ENCODE measurements around the gene AKR7A2.
"Not testable (repeated sequence)": the region's sequence is repeated elsewhere in the genome, so short reads cannot be mapped to it uniquely, and the experiment has no call there.

Gene AKR7A2

GRCh38 chr1:19306941-19307340 is 5.0 kb downstream of the AKR7A2 start:
- no peak for DNase-seq (ENCODE audit: low read depth, low spot score)

GRCh38 chr1:19305880-19306279 is 6.1 kb downstream of the AKR7A2 start:
- DNase-seq (ENCODE audit: low read depth, low spot score) = no peak

- not testable (repeated sequence) for DNase-seq (ENCODE audit: low read depth, low spot score)
Observed at GRCh38 chr1:19304081-19304480, 7.9 kb downstream of the AKR7A2 start.

- no peak for DNase-seq (ENCODE audit: low read depth, low spot score)
Observed at GRCh38 chr1:19300211-19300610, 11.7 kb downstream of the AKR7A2 start.

- DNase-seq (ENCODE audit: low read depth, low spot score) = no peak
Observed at GRCh38 chr1:19294638-19295037, 17.3 kb downstream of the AKR7A2 start.

- DNase-seq (ENCODE audit: low read depth, low spot score) = no peak
Observed at GRCh38 chr1:19289244-19289643, 22.7 kb downstream of the AKR7A2 start.

GRCh38 chr1:19288324-19289241 is 23.4 kb downstream of the AKR7A2 start, which contains the start of gene AKR7A3:
Gene AKR7A3 (minus strand): TSS chr1:19288770. CDS start chr1:19288709, 61 bp downstream.
- not testable (repeated sequence) for DNase-seq (ENCODE audit: low read depth, low spot score)

- DNase-seq (ENCODE audit: low read depth, low spot score) = no peak
Observed at GRCh38 chr1:19287436-19288185, 24.3 kb downstream of the AKR7A2 start.

- not testable (repeated sequence) for DNase-seq (ENCODE audit: low read depth, low spot score)
Observed at GRCh38 chr1:19285807-19286206, 26.1 kb downstream of the AKR7A2 start.

GRCh38 chr1:19285366-19285765 is 26.6 kb downstream of the AKR7A2 start:
- not testable (repeated sequence) for DNase-seq (ENCODE audit: low read depth, low spot score)

- no peak for DNase-seq (ENCODE audit: low read depth, low spot score)
Observed at GRCh38 chr1:19284881-19285280, 27.1 kb downstream of the AKR7A2 start.

- DNase-seq (ENCODE audit: low read depth, low spot score) = no peak
Observed at GRCh38 chr1:19283891-19284290, 28.1 kb downstream of the AKR7A2 start.

GRCh38 chr1:19274636-19275035 is 37.3 kb downstream of the AKR7A2 start:
- DNase-seq (ENCODE audit: low read depth, low spot score) = no peak

- not testable (repeated sequence) for DNase-seq (ENCODE audit: low read depth, low spot score)
Observed at GRCh38 chr1:19273844-19274531, 38.0 kb downstream of the AKR7A2 start.

- DNase-seq (ENCODE audit: low read depth, low spot score) = no peak
Observed at GRCh38 chr1:19273106-19273843, 38.7 kb downstream of the AKR7A2 start.

- no peak for DNase-seq (ENCODE audit: low read depth, low spot score)
Observed at GRCh38 chr1:19272064-19272463, 39.9 kb downstream of the AKR7A2 start.

GRCh38 chr1:19270343-19270730 is 41.6 kb downstream of the AKR7A2 start:
- DNase-seq (ENCODE audit: low read depth, low spot score) = not testable (repeated sequence)

GRCh38 chr1:19269427-19270342 is 42.3 kb downstream of the AKR7A2 start:
- not testable (repeated sequence) for DNase-seq (ENCODE audit: low read depth, low spot score)

GRCh38 chr1:19268445-19268844 is 43.5 kb downstream of the AKR7A2 start:
- DNase-seq (ENCODE audit: low read depth, low spot score) = no peak

GRCh38 chr1:19262744-19263143 is 49.2 kb downstream of the AKR7A2 start:
- DNase-seq (ENCODE audit: low read depth, low spot score) = no peak
